HepG2 (cell line): Measurements from ENCODE around the gene FABP1. TPM values are rescaled to one million over a fixed set of nuclear protein-coding genes. Genes with fewer than 3 reads are reported as not detected.

Experiments used
- ASH2L ChIP-seq: fragments of 300-600, 200-600 bp; sonication (generic); IDR thresholded peaks from 2 replicates; pipeline ENCODE4 v1.7.0; 2017; ENCODE audit warnings: low read depth, mild to moderate bottlenecking, moderate library complexity, mixed read lengths, low read length; ENCODE audit not compliant: insufficient read length
- ATAD3A ChIP-seq: sonication (generic); formaldehyde crosslinking; IDR thresholded peaks from 2 replicates; pipeline ENCODE4 v1.4.0; 2020; ENCODE audit warnings: missing genetic modification reagents
- CHD4 ChIP-seq: fragments of 200-600 bp; sonication (generic); IDR thresholded peaks from 2 replicates; pipeline ENCODE4 v1.7.0; 2017; ENCODE audit warnings: mild to moderate bottlenecking, low read length, borderline replicate concordance
- ESRRA ChIP-seq: sonication (generic); formaldehyde crosslinking; IDR thresholded peaks from 2 replicates; pipeline ENCODE4 v1.5.1; 2020; ENCODE audit warnings: mild to moderate bottlenecking, low read depth, missing genetic modification reagents
- ISL2 ChIP-seq: sonication (generic); formaldehyde crosslinking; IDR thresholded peaks from 2 replicates; pipeline ENCODE4 v1.5.0; 2020; ENCODE audit warnings: missing genetic modification reagents
- KLF13 ChIP-seq: sonication (generic); formaldehyde crosslinking; IDR thresholded peaks from 2 replicates; pipeline ENCODE4 v1.4.0; 2020; ENCODE audit warnings: mild to moderate bottlenecking, missing genetic modification reagents
- PRMT3 ChIP-seq: sonication (generic); formaldehyde crosslinking; IDR thresholded peaks from 2 replicates; pipeline ENCODE4 v1.8.1; 2022; ENCODE audit warnings: low read depth, mild to moderate bottlenecking, moderate library complexity, missing genetic modification reagents, borderline replicate concordance
- STAG1 ChIP-seq: sonication (generic); formaldehyde crosslinking; IDR thresholded peaks from 2 replicates; pipeline ENCODE4 v1.4.0; 2020; ENCODE audit warnings: missing genetic modification reagents
- TOE1 ChIP-seq: sonication (generic); formaldehyde crosslinking; IDR thresholded peaks from 2 replicates; pipeline ENCODE4 v1.4.0; 2020; ENCODE audit warnings: mild to moderate bottlenecking, missing genetic modification reagents
- ZNF546 ChIP-seq: sonication (generic); formaldehyde crosslinking; conservative IDR thresholded peaks from 2 replicates; pipeline ENCODE4 v1.8.1; 2023; ENCODE audit warnings: mild to moderate bottlenecking, missing genetic modification reagents
- ZNF644 ChIP-seq: IDR thresholded peaks from 2 replicates; pipeline ENCODE4 v1.6.1; 2016; ENCODE audit warnings: low read depth
- ZNF652 ChIP-seq: IDR thresholded peaks from 2 replicates; pipeline ENCODE4 v1.6.1; 2016; ENCODE audit warnings: low read depth, borderline replicate concordance
- polyA plus RNA-seq, 8 experiments: library from polyadenylated mRNA; depleted of rRNA in 3 of 8; stranded (reverse) in 7 of 8; unstranded in 1 of 8; fragments of >200 nt; fragmentation: Illumina TruSeq in 4 of 8; extraction: Trizol in 4 of 8; gene quantifications; 2 replicates each; pipeline versions ENCODE4 v1.2.1 to v1.2.3, GENCODE V29; 2011 to 2016; ENCODE audit warnings: low read depth in 4 of 8, missing spikeins in 1 of 8, mixed read lengths in 1 of 8; ENCODE audit not compliant: insufficient read depth in 1 of 8
- total RNA-seq, 5 experiments: library from RNA; depleted of rRNA; stranded (reverse); fragments of >200 nt; fragmentation: Illumina TruSeq; extraction: Trizol; gene quantifications; 2 replicates each; pipeline ENCODE4 v1.2.3, GENCODE V29; 2016; ENCODE audit warnings: low read depth in 1 of 5
- TF ChIP-seq, protein P1 (sequence below): sonication (generic); formaldehyde crosslinking; IDR thresholded peaks from 2 replicates; pipeline ENCODE4 v1.9.0; 2022; ENCODE audit warnings: low read depth, missing genetic modification reagents
- TF ChIP-seq, protein P2 (sequence below): sonication (generic); formaldehyde crosslinking; conservative IDR thresholded peaks from 2 replicates; pipeline ENCODE4 v1.8.0; 2022; ENCODE audit warnings: low read depth, missing genetic modification reagents
- TF ChIP-seq, protein P3 (sequence below): sonication (generic); formaldehyde crosslinking; IDR thresholded peaks from 2 replicates; pipeline ENCODE4 v1.8.0; 2022; ENCODE audit warnings: missing genetic modification reagents, mild to moderate bottlenecking, moderate library complexity, borderline replicate concordance
- TF ChIP-seq, protein P4 (sequence below): sonication (generic); formaldehyde crosslinking; IDR thresholded peaks from 2 replicates; pipeline ENCODE4 v1.5.1; 2020; ENCODE audit warnings: missing genetic modification reagents, mild to moderate bottlenecking, borderline replicate concordance
- TF ChIP-seq, protein P5 (sequence below): IDR thresholded peaks from 2 replicates; pipeline ENCODE4 v1.6.1; 2016; ENCODE audit warnings: missing biosample characterization, missing genetic modification reagents, low read depth
- TF ChIP-seq, protein P6 (sequence below): sonication (generic); formaldehyde crosslinking; IDR thresholded peaks from 2 replicates; pipeline ENCODE4 v1.5.1; 2020; ENCODE audit warnings: missing genetic modification reagents, mild to moderate bottlenecking, borderline replicate concordance
- TF ChIP-seq, protein P7 (sequence below): sonication (generic); formaldehyde crosslinking; IDR thresholded peaks from 2 replicates; pipeline ENCODE4 v1.4.0; 2020; ENCODE audit warnings: missing genetic modification reagents, borderline replicate concordance

Gene FABP1
- total and polyA plus RNA-seq, 2 of the 13 experiments (the other 11 are each of a cell fraction or from before 2014, with no cell fraction given): 644 to 1,608 TPM

DNA sequence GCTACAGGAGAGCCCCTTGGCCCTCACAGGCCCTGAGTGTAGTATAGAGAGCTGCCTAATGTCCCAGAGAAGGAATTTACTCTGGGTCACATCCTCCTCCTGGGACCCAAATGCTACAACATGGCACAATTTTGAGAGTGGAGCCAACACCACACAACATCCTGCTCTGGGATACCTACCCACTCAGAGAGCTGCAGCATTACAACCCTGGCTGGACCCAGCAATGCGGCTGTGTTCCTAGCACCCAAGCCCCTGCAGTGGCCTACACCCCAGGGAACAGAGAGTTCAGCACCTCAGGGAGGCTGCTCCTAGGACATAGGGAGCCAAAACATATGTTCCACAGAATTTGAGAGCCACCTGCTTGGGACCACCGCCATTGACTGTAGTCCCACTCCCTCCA lies 19.3 kb upstream of the FABP1 start (continued):
- TF ChIP-seq, protein P1, sequence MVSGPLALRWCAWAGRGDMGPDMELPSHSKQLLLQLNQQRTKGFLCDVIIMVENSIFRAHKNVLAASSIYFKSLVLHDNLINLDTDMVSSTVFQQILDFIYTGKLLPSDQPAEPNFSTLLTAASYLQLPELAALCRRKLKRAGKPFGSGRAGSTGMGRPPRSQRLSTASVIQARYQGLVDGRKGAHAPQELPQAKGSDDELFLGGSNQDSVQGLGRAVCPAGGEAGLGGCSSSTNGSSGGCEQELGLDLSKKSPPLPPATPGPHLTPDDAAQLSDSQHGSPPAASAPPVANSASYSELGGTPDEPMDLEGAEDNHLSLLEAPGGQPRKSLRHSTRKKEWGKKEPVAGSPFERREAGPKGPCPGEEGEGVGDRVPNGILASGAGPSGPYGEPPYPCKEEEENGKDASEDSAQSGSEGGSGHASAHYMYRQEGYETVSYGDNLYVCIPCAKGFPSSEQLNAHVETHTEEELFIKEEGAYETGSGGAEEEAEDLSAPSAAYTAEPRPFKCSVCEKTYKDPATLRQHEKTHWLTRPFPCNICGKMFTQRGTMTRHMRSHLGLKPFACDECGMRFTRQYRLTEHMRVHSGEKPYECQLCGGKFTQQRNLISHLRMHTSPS (CRISPR knock-in tag): no peak
- TF ChIP-seq, protein P2, sequence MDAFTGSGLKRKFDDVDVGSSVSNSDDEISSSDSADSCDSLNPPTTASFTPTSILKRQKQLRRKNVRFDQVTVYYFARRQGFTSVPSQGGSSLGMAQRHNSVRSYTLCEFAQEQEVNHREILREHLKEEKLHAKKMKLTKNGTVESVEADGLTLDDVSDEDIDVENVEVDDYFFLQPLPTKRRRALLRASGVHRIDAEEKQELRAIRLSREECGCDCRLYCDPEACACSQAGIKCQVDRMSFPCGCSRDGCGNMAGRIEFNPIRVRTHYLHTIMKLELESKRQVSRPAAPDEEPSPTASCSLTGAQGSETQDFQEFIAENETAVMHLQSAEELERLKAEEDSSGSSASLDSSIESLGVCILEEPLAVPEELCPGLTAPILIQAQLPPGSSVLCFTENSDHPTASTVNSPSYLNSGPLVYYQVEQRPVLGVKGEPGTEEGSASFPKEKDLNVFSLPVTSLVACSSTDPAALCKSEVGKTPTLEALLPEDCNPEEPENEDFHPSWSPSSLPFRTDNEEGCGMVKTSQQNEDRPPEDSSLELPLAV: no peak
- TF ChIP-seq ATAD3A (CRISPR knock-in tag): no peak
- no peak for TF ChIP-seq ZNF652 (CRISPR knock-in tag)
- TF ChIP-seq, protein P3, sequence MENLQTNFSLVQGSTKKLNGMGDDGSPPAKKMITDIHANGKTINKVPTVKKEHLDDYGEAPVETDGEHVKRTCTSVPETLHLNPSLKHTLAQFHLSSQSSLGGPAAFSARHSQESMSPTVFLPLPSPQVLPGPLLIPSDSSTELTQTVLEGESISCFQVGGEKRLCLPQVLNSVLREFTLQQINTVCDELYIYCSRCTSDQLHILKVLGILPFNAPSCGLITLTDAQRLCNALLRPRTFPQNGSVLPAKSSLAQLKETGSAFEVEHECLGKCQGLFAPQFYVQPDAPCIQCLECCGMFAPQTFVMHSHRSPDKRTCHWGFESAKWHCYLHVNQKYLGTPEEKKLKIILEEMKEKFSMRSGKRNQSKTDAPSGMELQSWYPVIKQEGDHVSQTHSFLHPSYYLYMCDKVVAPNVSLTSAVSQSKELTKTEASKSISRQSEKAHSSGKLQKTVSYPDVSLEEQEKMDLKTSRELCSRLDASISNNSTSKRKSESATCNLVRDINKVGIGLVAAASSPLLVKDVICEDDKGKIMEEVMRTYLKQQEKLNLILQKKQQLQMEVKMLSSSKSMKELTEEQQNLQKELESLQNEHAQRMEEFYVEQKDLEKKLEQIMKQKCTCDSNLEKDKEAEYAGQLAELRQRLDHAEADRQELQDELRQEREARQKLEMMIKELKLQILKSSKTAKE (CRISPR knock-in tag): no peak
- TF ChIP-seq CHD4: no peak
- TF ChIP-seq ZNF546: no peak
- TF ChIP-seq, protein P4, sequence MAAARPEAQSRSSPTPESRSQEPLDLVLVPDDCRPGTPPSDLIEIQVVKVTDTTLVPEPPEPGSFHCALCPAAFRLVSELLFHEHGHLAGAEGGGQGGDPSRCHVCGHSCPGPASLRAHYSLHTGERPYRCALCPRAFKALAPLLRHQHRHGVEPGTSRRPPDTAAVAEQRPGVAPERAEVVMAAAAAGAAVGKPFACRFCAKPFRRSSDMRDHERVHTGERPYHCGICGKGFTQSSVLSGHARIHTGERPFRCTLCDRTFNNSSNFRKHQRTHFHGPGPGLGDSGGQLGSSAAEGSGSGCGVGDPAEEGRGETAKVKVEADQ: no peak
- TF ChIP-seq ZNF644: no peak
- TF ChIP-seq STAG1 (CRISPR knock-in tag): no peak
- TF ChIP-seq, protein P5, sequence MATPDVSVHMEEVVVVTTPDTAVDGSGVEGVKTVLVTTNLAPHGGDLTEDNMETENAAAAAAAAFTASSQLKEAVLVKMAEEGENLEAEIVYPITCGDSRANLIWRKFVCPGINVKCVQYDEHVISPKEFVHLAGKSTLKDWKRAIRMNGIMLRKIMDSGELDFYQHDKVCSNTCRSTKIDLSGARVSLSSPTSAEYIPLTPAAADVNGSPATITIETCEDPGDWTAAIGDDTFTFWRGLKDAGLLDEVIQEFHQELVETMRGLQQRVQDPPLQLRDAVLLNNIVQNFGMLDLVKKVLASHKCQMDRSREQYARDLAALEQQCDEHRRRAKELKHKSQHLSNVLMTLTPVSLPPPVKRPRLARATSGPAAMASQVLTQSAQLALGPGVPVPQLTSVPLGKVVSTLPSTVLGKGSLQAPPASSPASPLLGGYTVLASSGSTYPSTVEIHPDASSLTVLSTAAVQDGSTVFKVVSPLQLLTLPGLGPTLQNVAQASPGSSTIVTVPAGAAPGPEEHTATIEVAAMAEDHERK (CRISPR knock-in tag): no peak
- TF ChIP-seq, protein P6, sequence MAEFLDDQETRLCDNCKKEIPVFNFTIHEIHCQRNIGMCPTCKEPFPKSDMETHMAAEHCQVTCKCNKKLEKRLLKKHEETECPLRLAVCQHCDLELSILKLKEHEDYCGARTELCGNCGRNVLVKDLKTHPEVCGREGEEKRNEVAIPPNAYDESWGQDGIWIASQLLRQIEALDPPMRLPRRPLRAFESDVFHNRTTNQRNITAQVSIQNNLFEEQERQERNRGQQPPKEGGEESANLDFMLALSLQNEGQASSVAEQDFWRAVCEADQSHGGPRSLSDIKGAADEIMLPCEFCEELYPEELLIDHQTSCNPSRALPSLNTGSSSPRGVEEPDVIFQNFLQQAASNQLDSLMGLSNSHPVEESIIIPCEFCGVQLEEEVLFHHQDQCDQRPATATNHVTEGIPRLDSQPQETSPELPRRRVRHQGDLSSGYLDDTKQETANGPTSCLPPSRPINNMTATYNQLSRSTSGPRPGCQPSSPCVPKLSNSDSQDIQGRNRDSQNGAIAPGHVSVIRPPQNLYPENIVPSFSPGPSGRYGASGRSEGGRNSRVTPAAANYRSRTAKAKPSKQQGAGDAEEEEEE (CRISPR knock-in tag): no peak
- no peak for TF ChIP-seq TOE1 (CRISPR knock-in tag)
- TF ChIP-seq, protein P7, sequence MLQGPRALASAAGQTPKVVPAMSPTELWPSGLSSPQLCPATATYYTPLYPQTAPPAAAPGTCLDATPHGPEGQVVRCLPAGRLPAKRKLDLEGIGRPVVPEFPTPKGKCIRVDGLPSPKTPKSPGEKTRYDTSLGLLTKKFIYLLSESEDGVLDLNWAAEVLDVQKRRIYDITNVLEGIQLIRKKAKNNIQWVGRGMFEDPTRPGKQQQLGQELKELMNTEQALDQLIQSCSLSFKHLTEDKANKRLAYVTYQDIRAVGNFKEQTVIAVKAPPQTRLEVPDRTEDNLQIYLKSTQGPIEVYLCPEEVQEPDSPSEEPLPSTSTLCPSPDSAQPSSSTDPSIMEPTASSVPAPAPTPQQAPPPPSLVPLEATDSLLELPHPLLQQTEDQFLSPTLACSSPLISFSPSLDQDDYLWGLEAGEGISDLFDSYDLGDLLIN (CRISPR knock-in tag): no peak
- TF ChIP-seq PRMT3 (CRISPR knock-in tag): 0 out of 2 replicates have a peak, but pooled peaks have one; percentile 47
- TF ChIP-seq ASH2L: no peak
- no peak for TF ChIP-seq KLF13
- TF ChIP-seq ESRRA (CRISPR knock-in tag): no peak
- TF ChIP-seq ISL2: no peak
- TF ChIP-seq, all 625 proteins: peak for 7
